ENCODE measurements around the gene ROR1.

Gene ROR1

DNA sequence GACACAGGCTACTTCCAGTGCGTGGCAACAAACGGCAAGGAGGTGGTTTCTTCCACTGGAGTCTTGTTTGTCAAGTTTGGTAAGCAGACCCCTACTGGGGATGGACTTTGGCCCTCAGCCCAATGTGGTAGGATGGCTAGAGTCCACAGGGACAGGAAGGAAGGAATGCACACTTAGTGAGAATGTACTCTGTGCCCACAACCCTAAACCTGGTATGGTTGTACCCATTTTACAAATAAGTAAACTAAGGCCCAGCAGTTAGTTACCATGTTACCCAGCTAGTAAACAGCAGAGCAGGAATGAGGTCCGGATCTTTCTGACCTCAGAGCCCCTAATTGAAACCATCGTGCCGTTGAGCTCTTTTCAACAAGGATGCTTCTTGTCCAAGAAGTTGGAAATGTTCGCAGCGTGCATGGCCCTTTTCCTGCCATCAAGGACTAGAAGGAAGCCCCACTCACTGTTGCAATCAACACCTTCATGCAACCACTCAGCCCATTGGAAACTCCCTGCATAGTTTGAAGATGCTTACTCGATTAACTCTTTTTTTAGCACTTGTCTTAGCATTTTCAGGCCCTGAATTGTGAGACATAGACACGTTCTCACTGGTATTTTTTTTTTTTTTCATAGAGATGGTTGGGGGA is 276.2 kb downstream of the ROR1 start:
- DNase-seq (ENCODE audit: low read depth, low spot score) = no peak

DNA sequence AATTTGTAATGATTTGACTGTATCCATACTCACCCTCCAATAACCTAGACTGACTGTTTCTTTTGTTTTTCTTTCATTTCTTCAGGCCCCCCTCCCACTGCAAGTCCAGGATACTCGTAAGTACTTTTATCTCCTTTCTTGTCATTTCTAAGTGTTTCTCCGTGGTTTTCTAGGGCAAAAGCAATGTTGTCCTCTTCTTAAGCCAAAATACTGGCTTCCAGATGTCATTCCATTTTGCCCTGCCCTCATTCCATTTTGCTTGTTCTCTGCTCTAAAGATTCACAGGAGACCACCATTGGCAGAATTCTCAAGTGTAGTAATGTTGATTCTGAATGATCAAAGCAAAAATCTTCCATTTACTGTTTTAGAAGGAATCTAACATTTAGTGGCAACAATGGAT is 276.8 kb downstream of the ROR1 start:
- no peak for DNase-seq (ENCODE audit: low read depth, low spot score)

DNA sequence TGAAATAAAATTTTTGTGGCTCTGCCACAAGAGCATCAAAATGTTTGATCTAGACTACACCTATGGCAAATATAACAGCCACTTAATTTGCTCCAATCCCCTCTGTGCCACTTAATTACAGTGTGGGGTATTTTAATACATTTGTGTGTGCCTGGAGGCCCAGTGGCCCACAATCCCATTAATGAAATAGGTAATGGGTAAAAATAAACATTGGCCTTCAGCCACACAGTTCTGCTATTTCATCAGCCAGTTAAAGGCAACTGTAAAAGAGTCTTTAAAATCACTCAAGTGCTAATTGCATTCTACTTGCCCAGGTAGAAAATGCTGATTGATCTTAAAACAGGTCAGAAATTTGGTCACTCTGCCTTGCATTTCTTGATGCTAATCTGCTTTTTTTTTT is 278.0 kb downstream of the ROR1 start:
- DNase-seq (ENCODE audit: low read depth, low spot score) = no peak

DNA sequence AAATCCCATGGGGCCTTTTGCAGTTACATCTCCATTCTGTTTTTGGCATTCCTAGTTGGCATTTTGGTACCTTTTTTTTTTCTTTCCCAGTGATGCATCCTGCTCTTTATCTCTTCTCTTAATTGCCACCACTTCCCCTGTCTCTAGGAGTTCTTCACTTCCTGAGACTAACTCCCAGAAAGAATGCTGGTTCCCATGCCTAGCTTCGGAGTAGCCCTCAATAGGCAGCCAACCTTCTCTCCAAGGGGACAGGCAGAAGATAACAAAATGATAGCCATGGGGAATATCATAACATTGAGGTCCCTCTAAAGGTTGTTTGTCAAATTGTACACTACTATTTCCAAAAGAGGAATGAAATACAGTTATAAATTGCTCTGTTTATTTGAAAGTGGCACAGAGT is 279.0 kb downstream of the ROR1 start:
- no peak for DNase-seq (ENCODE audit: low read depth, low spot score)

DNA sequence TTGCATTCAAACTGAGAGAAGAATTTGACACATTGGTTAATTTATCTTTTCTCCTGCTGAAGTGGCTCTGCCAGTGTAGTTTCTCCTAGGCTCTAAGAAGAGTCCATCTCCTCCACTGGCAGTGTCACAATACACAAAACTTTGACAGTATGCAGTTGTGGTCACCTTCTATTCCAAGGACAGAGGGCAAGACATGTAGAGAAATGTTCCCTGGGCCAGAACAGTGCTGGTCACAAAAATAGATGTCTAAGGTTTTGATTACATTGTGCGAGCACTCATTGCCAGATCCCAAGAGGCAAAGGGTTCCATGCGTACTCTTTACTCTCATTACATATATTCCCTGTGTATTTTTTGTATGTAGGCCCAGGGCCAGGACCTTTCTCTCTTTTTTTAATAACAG is 281.5 kb downstream of the ROR1 start:
- no peak for DNase-seq (ENCODE audit: low read depth, low spot score)

DNA sequence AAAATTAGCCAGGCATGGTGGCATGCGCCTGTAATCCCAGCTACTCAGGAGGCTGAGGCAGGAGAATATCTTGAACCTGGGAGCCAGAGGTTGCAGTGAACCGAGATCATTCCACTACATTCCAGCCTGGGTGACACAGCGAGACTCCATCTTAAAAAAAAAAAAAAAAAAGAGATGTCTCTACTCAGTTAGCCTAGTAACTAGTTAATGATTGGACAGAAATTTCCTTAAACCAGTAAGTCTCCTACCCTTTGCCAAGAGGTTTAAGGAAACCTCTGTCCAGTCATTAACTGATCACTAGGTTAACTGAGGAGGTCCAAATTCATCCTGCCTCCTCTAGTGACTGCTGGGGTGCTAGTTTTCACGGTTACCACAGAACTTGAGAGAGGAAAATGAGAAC is 285.7 kb downstream of the ROR1 start:
- no peak for DNase-seq (ENCODE audit: low read depth, low spot score)

DNA sequence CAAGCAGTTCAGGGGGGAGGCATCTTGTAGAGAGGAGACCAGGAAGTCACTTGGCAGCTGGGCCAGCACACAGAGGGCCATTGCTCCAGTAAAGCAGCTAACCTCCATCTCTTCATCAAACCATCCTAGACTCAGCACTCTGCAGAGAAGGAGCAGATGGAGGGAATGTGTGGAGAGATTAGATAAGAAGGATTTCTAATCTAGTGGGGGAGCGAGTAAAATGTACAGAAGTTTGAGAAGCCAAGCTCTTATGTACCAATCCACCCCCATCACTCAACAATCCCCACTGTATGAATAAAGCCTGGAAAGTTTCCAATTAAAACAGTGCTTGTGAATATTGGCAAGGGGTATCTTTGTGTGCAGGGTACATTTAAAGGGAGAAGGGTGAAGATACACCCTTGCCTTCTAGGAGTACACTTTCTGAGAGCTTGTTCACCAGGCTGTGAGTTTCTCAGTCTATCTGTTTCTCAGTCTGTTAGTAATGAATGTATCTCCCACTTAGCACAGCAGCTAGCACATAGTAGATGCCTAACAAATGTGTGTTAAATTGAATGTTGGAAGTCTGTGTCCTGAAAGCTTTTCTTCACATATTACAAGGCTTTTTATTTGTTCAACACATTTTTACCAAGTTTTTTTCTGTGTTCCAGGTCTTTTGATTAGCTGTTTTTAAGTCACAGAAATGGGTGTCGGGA is 286.9 kb downstream of the ROR1 start:
- DNase-seq (ENCODE audit: low read depth, low spot score) = no peak

DNA sequence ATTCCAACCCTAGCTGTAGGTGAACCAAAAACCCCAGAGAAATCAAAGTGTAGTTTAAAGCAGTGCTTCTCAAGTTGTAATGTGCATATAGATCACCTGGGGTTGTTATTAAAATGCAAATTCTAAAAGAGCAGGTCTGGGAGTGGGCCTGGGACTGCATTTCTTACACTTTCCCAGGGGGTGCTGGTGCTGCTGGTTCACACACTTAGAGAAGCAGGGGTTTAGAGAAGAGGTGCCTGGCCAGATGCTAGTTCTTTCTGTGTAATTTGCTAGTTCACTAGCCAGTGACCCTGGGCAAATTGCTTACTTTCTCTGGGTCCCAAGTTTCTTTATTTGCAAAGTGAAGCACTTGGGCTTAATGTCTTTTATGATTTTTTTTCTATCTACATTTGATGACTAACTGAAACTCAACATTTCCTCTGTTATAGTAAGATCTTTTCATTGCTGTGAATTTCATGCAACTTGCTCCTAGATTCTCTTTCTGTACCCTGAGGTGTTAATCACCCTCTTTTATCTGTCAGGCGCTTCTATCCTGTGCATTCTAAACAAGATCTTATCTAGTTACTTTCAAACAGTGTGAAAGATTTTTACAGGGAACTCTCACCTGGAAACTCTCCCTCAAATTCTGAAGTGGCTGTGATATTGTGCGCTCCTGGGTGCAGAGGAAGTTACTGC is 287.8 kb downstream of the ROR1 start:
- DNase-seq (ENCODE audit: low read depth, low spot score) = no peak

DNA sequence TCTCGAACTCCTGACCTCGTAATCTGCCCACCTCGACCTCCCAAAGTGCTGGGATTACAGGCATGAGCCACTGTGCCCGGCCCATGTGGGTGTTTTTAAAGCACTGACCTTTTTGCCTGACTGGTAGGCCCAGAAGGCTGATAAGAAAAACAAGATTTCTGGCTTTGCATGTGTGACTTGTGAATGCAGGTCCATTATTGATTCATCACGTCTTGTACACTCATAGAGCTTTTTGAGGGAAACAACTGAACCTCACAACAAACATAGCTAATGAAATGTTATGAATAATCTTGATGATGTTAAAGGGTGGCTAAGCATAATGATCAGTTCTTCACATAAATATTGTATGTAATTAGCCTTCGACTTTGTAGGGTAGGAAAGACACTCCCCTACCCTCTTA is 288.7 kb downstream of the ROR1 start:
- DNase-seq (ENCODE audit: low read depth, low spot score) = no peak

DNA sequence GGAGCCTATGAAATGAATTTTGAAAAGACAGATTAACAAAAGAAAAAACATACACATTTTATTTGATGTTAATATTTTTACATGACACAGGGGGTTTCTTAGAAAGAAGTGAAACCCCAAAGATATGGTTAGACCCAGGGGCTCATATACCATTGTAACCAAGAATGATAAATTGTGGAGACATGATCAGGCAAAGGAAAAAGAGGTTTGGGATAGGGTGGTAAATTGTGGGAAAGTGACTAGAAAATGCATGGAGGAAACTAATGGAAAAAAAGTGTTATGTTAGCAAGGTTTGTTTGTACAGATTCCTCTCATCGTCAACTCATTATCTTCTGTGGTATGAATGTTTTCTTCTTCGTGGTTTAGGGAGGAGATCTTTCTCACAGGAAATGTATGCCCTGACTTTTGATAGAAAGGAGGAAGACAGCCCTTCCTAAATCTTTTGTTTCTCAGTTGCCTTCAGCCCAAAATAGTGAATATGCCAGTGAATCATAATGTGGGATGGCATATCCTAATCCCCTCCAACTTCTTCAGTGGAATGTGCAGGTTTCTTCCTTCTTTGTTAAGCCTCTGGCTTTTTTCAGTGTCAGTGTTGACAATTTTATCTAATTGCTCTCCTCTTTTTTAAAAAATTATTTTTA is 289.2 kb downstream of the ROR1 start:
- no peak for DNase-seq (ENCODE audit: low read depth, low spot score)

DNA sequence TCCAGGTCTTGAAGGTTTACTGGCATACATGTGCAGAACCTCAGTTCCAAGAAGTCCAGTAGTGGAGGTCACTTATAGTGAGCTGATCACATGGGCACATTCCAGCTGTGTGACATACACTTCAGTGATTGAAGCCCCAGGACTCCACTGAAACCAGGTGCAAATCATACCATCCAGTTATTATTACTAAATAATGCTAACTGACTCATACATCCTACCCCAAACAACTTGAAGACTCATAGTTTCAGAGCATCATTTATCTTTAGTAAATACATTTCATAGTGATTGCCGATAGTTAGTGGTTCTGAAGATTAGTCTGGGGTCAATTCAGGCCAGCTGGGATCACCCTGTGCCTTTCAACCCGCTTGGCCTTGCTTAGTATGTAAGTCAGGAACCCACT is 291.8 kb downstream of the ROR1 start:
- DNase-seq (ENCODE audit: low read depth, low spot score) = no peak

DNA sequence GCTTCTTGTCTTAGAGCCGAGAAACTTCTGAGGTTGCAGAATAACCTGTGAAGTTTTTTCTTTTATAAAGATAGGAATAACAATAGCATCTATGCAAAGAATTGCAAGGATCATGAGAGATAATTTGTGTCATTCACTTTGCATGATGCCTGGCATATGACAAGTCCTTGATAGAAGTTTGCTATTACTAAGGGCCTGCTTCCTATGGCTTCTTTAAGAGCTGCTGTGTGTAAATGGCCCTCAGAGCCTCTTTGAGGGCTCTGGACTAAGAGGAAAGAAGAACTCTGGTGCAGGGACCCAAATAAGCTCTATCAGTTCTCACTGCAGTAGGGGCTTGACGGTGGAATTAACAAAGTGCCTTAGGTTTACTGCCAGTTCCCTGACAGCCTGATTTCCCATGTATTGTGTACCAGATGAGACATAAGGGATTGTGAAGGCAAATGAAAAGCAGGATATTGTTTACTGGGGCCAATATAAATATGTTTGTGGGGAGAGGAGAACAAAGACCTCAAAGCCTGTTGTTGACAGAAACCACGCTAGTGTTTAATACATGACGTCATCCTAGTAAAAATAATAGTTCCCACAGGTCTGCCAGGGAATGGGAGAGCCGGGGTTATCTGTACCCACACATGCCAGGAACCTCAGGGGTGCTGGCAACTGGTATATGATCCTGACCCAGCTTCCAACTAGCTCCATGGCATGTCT is 298.4 kb downstream of the ROR1 start:
- peak; percentile 29 for DNase-seq (ENCODE audit: low read depth, low spot score)

DNA sequence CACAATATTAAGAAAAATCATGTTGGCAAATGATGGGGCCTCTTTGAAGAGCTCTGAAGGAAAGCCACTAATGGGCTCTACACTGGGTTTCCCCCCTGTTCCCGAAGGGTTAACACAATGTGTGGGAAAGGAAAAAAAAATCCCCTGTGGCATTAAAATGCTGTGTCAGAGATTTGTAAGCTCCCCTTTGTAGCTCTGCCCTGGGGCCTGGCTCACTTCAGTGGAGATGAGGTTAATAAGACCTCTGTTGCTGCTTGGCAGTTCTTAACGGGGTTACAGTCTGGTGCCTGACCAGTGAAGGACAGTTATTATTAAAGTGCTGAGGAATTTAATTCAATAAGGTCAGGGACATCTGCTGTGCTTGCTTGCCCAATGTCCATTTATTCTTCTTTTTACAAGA is 299.9 kb downstream of the ROR1 start:
- no peak for DNase-seq (ENCODE audit: low read depth, low spot score)

DNA sequence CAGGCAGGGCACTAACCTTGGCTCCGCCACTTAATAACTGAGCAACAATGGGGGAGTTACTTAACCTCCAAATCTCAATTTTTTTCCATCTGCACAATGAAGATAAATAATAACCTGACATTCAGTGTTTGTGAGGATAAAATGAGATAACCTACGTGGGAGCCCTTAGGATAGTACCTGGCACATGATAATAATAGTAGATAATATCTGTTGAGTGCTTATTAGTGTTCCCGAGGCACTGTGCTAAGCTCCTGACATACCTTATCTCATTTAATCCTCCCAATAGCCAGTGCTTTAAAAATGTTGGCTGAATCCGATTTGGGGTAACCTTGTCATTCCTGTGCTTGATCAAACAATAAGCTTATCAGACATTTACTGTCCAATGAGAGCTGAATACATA is 300.9 kb downstream of the ROR1 start:
- DNase-seq (ENCODE audit: low read depth, low spot score) = no peak

DNA sequence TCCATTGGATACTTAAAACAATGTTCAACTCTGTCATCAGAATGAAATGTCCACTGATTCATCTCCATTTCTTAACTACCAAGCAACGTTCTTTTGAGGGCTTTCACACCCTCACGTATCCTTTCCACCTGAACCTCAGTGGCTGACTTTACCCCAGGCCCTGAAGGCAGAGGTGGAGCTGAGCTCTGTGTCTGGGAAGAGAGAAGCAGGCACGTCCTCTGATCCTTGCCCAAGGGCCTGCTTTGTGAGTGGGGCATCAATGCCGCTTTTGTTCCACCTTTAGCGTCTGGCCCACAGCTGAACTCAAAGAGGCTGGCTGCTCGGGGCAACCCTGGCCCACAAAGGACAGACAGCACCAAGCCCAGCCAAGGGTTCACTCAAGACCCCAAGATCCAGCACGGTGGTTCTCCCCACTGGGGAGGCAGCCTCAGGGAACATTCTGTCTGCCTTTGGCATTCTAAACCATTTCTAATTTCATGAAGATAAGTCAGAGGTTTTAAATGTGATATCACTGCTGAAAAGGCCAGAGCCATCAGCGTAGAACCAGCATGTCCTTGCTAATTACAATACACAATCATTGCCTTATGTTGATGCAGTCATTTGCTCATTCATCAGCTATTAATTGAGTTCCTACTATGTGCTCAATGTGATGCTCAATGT is 303.6 kb downstream of the ROR1 start:
- DNase-seq (ENCODE audit: low read depth, low spot score) = no peak

DNA sequence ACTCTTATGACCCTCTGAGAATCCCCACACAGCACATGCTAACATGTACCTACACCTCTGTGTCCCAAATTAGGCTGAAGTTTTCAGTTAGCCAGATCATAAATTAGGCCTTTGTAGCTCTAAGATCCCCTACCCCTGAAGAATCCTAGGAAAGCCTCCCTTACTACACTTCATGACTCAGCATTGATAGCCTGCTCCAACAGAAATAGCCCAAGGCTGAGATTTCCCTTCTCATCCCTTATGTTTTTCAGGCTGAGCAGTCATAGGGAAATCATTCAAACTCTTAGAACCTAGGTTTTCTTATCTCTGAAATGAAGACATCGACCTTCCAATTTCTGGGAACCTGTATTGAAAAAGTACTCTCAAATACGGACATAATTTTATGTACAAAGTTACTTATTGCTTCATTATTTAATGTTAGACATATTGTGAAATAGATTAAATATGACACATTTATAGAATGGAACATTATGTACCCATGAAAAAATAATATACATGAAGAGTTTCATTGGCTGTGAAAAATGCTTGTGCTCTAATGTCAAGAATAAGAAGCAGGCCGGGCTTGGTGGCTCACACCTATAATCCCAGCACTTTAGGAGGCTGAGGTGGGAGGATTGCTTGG is 307.2 kb downstream of the ROR1 start:
- DNase-seq (ENCODE audit: low read depth, low spot score) = no peak

DNA sequence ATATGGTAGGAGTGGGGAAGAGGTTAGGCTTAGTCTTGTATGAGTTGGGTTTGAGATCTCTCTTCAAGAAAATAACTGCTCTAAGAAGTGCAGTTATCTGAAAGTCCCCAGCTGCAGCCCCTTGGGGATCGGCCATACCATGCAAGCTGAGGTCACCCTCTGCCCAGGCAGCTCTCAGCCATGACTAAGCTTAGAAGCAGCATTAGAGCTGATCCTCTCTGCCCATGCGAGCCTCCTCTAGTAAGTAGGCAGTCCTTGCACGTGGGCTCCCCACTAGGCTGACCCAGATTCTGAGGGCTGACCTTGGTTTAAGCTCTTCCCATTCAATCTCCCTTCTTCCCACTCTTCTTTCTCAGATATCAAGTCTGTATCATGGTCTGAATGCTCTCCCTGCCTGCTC is 308.6 kb downstream of the ROR1 start:
- no peak for DNase-seq (ENCODE audit: low read depth, low spot score)

DNA sequence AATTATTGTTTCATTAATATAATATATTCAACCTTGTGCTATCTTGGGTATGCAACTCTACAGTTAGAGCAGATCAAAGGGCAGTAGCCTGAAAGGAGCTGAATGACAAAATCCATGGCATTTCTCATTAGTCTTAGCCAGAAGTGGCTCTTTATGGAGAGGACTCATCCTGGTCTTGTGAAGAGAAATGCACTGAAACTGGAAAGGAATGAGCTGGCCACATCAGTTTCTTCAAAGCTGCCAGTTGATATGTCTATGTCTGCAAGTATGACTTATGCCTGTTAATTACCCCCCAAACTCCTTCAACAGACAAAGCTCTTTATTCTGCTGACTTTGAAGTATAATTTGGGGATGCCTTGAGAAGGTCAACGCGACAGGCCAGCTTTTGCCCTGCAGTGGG is 310.6 kb downstream of the ROR1 start:
- no peak for DNase-seq (ENCODE audit: low read depth, low spot score)

DNA sequence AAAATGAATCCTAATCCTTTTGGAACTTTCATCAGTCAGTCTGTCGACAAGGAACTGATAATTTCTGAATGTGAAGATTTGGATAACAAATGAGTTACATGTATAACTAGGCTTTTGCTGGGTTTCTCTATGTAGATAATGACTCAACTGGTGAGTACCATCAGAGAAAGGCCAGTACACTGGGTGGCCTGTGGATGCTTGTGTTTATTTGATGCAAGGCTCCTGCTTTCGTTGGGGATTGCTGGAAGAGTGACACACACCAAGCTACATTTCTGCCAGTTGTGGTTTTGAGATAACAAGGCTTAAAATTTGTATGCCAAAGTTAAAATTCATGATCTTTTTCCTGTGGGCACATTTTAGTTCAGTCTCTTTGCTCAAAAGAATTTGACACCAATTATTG is 314.0 kb downstream of the ROR1 start:
- no peak for DNase-seq (ENCODE audit: low read depth, low spot score)

DNA sequence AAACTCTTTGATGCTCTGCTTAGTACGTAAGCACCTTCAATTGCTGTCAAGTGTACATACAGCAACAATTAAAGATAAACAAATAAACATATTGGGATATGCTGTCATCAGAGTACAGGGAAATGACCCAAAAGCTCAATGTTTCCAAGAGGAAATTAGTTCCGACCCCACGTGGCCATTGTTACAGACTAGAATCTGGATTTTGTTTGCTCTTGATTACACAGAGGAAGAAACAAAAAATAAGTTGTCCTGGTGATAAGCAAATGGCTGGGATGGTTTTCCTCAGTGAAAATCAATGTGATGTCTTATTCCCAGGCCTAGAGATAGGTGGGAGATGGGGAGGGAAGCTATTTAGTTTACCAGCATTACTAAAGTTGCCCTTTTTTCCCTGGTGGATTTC is 316.6 kb downstream of the ROR1 start:
- DNase-seq (ENCODE audit: low read depth, low spot score) = no peak

DNA sequence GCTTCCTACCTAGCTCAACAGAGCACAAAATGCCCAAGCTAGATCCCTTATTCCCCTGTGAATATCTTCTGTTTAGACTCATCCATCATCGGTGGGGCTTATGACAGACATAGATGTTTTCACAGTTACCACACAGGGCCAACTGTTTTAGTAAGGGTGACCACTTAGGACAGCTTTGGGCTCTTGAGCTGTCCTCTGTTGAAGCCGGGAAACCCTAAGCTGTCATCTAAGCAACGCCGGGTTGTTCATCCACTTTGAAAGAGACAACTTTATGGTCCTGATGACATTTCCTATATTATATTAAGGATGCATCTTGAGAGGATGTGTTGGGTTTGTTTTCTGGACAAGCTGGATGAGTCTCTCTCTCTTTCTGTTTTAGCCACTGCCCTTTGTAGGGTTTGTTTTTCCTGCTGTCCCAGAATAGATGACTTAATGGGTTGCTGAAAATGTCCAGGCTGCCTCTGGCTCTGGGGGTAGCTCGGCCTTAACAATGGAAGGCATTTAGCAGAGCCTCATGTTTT is 319.1 kb downstream of the ROR1 start:
- no peak for DNase-seq (ENCODE audit: low read depth, low spot score)
